HG03108 (cell line): ENCODE results near the gene MSANTD4.
"Not testable (repeated sequence)": the region's sequence is repeated elsewhere in the genome, so short reads cannot be mapped to it uniquely, and the experiment has no call there.

ENCODE experiments used
- ATAC-seq: cut with Tn5 transposase; IDR thresholded peaks from one replicate; pipeline ENCODE4 v1.9.1; 2021; ENCODE audit warnings: moderate library complexity; ENCODE audit not compliant: unreplicated experiment

The MSANTD4 gene

GRCh38 chr11:106014620-106015019 is 7.4 kb downstream of the MSANTD4 start:
- no peak for ATAC-seq

GRCh38 chr11:106014035-106014434 is 8.0 kb downstream of the MSANTD4 start:
- no peak for ATAC-seq

- ATAC-seq = no peak
These were observed 9.3 kb downstream of the MSANTD4 start for GRCh38 chr11:106012744-106013143.

GRCh38 chr11:106011481-106011880 is 10.6 kb downstream of the MSANTD4 start:
- ATAC-seq = no peak

- ATAC-seq = not testable (repeated sequence)
These were observed 18.9 kb downstream of the MSANTD4 start for GRCh38 chr11:106003094-106003493.

- peak; percentile 54 for ATAC-seq
These were observed 20.6 kb downstream of the MSANTD4 start for GRCh38 chr11:106001304-106002012.

GRCh38 chr11:105991888-105992287 is 30.2 kb downstream of the MSANTD4 start:
- ATAC-seq = no peak

GRCh38 chr11:105989124-105989523 is 32.9 kb downstream of the MSANTD4 start:
- no peak for ATAC-seq

GRCh38 chr11:105988197-105988596 is 33.8 kb downstream of the MSANTD4 start:
- no peak for ATAC-seq

- ATAC-seq = peak; percentile 70
These were observed 35.5 kb downstream of the MSANTD4 start for GRCh38 chr11:105986554-105986953.

GRCh38 chr11:105979997-105980703 is 41.9 kb downstream of the MSANTD4 start:
- ATAC-seq = no peak

GRCh38 chr11:105975128-105975527 is 46.9 kb downstream of the MSANTD4 start:
- no peak for ATAC-seq

GRCh38 chr11:105969756-105970155 is 52.3 kb downstream of the MSANTD4 start:
- ATAC-seq = no peak

GRCh38 chr11:105968021-105968697 is 53.9 kb downstream of the MSANTD4 start:
- ATAC-seq = no peak

GRCh38 chr11:105960252-105961245 is 61.5 kb downstream of the MSANTD4 start:
- no peak for ATAC-seq
